Brain microvascular endothelial cell (primary cell): ENCODE data around the gene CAPN6.

Source experiments
- DNase-seq: peaks from one replicate; pipeline ENCODE4 v3.0.0-alpha.2; 2020
- H3K27ac ChIP-seq: fragments of 250-450 bp; sonication (Bioruptor Pico); 2 replicates; pipeline ENCODE4 v1.5.1; 2020; ENCODE audit warnings: mild to moderate bottlenecking, moderate library complexity
- H3K27me3 ChIP-seq: fragments of 250-450 bp; sonication (Bioruptor Pico); replicated peaks from 2 replicates; pipeline ENCODE4 v1.5.1; 2020; ENCODE audit warnings: mild to moderate bottlenecking
- H3K36me3 ChIP-seq: fragments of 250-450 bp; sonication (Bioruptor Pico); replicated peaks from 2 replicates; pipeline ENCODE4 v1.5.1; 2020; ENCODE audit warnings: mild to moderate bottlenecking
- H3K4me3 ChIP-seq: 2 replicates; pipeline ENCODE4 v1.5.1; 2011; ENCODE audit warnings: low read depth, mild to moderate bottlenecking, control low read depth, low read length, moderate library complexity
- CTCF ChIP-seq: IDR thresholded peaks from 2 replicates; pipeline ENCODE4 v1.5.1; 2011; ENCODE audit warnings: low read depth, mild to moderate bottlenecking, moderate library complexity, low read length, control low read depth, inconsistent platforms; ENCODE audit errors: missing control alignments
- in situ Hi-C: cut with HindIII; loops from 2 replicates; pipeline ENCODE4 v1.10.0; 2017; ENCODE audit warnings: low sequenced_read_pairs, low pct_ligation_motif_present

Gene CAPN6

GRCh38 chrX:111268506-111268905, 1.8 kb downstream of the CAPN6 start:
- no peak for TF ChIP-seq CTCF
- DNase-seq = no peak
- Histone ChIP-seq H3K27me3 (no peaks in the 10 kb centered on the region), H3K4me3 (no peak overlapping the region), H3K36me3 (no peaks in the 10 kb centered on the region), H3K27ac (no peak overlapping the region)
- in situ Hi-C loops = no loop called here

GRCh38 chrX:111265486-111265885, 4.8 kb downstream of the CAPN6 start:
- no peaks in the 10 kb centered on the region for H3K36me3 ChIP-seq
- no peak overlapping the region for H3K27ac ChIP-seq
- in situ Hi-C loops = no loop called here
- TF ChIP-seq CTCF = no peak
- no peaks in the 10 kb centered on the region for H3K27me3 ChIP-seq
- no peak overlapping the region for H3K4me3 ChIP-seq
- DNase-seq = no peak

GRCh38 chrX:111264385-111264784, 5.9 kb downstream of the CAPN6 start:
- Histone ChIP-seq H3K27me3 (no peaks in the 10 kb centered on the region), H3K4me3 (no peak overlapping the region), H3K36me3 (no peaks in the 10 kb centered on the region), H3K27ac (no peak overlapping the region)
- no peak for TF ChIP-seq CTCF
- DNase-seq = no peak
- in situ Hi-C loops = no loop called here

- in situ Hi-C loops = no loop called here
- no peak for DNase-seq
These were observed 8.2 kb downstream of the CAPN6 start for GRCh38 chrX:111262086-111262485.

GRCh38 chrX:111260451-111260850, 9.8 kb downstream of the CAPN6 start:
- no peak for DNase-seq
- TF ChIP-seq CTCF = no peak
- Histone ChIP-seq H3K36me3 (no peaks in the 10 kb centered on the region), H3K4me3 (no peak overlapping the region), H3K27ac (no peak overlapping the region), H3K27me3 (no peaks in the 10 kb centered on the region)
- in situ Hi-C loops = no loop called here

More at GRCh38 chrX:111262086-111262485, 8.2 kb downstream of the CAPN6 start:
- Histone ChIP-seq H3K27me3 (no peaks in the 10 kb centered on the region), H3K4me3 (no peak overlapping the region), H3K36me3 (no peaks in the 10 kb centered on the region), H3K27ac (no peak overlapping the region)
- TF ChIP-seq CTCF = no peak

- Histone ChIP-seq H3K4me3 (no peak overlapping the region), H3K36me3 (no peaks in the 10 kb centered on the region), H3K27me3 (no peaks in the 10 kb centered on the region), H3K27ac (no peak overlapping the region)
- TF ChIP-seq CTCF = no peak
- no peak for DNase-seq
- in situ Hi-C loops = no loop called here
These were observed 10.7 kb downstream of the CAPN6 start for GRCh38 chrX:111259559-111259958.
